LNCAP (cell line): ENCODE measurements around the gene LPP.

Experiments used
- TF ChIP-seq, protein P1 (sequence below): fragments of 450-650 bp; IDR thresholded peaks from 2 replicates; pipeline ENCODE4 v1.5.1; 2017; ENCODE audit warnings: mild to moderate bottlenecking

LPP gene

GRCh38 chr3:188284455-188285212, 130.7 kb downstream of the LPP start:
- TF ChIP-seq, protein P1, sequence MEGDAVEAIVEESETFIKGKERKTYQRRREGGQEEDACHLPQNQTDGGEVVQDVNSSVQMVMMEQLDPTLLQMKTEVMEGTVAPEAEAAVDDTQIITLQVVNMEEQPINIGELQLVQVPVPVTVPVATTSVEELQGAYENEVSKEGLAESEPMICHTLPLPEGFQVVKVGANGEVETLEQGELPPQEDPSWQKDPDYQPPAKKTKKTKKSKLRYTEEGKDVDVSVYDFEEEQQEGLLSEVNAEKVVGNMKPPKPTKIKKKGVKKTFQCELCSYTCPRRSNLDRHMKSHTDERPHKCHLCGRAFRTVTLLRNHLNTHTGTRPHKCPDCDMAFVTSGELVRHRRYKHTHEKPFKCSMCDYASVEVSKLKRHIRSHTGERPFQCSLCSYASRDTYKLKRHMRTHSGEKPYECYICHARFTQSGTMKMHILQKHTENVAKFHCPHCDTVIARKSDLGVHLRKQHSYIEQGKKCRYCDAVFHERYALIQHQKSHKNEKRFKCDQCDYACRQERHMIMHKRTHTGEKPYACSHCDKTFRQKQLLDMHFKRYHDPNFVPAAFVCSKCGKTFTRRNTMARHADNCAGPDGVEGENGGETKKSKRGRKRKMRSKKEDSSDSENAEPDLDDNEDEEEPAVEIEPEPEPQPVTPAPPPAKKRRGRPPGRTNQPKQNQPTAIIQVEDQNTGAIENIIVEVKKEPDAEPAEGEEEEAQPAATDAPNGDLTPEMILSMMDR = no peak

DNA sequence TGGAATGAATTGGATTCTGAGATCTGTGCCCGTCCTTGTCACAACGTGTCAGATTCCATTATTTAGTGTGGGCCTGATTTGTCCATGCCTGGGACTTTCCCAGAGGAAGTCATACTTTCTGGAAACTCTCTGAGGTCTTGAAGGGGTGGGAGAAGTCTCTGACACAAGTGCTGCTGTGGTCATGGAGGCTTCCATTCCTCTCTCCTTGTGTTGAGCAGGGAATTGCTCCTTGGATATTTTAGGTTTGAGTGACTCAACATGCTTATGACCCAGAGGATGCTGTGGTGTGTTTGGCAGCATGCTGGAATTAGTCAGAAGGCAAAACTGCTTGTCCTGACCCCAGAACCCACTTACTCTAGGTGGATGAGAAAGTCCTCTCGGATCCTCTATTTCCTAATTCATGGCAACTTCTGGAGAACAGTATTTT, 132.1 kb downstream of the LPP start:
- TF ChIP-seq, protein P1 = no peak

DNA sequence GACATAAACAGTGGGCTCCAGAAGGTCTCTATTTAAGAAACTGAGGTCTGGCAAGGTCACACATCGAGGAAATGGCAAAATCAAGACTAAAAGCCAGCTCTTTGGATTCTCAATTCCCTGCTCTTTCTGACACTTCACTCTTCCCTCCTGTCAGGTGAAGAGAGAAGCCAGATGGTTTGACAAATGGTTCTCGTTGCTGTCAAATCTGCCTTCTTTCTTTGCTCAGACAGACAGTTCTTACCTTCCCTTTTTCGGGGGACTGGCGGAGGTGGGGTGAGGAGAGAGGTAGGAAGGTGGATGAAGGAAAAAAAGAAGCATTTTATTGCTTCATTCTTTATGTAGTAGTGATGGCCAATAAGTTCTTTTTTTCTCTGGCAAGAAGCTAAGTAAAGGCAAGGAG, 133.4 kb downstream of the LPP start:
- TF ChIP-seq, protein P1 = no peak

DNA sequence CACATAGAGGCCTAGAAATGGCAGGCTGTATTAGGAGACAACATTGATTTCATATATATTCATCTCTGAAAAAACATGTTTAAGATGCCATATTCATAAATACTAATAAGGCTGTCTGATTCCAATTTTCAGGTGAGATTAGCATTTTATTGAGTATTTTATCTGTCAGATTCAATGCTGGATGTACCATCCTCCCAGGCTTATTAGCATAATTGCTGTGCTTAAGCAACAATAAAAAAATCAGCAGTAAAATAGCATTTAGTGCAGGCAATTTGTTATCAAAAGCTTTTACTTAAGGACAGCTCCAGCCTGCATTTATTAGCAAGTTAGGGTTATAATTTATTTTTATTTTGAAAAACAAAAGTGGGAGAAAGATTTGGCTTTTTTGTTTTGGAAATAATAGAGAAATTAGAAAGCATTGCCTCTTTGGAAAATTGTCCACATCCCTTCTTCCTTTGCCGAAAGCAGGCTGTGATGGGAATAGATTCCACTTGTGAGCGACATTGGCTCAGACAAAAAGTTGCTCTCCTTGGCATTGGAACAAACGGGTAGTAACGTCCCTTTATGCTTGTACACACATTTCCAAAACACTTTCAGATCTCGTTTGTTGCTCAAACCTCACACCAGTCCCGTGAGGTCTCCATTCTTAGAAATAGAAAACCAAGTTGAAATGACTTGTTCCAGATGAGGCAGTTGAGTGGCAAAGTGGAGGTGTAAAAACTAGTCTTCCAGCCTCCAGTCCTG, 134.0 kb downstream of the LPP start:
- TF ChIP-seq, protein P1 = no peak

GRCh38 chr3:188292251-188292650, 138.3 kb downstream of the LPP start:
- TF ChIP-seq, protein P1 = no peak

GRCh38 chr3:188292827-188293226, 138.9 kb downstream of the LPP start:
- TF ChIP-seq, protein P1 = no peak

GRCh38 chr3:188294113-188294512, 140.2 kb downstream of the LPP start:
- TF ChIP-seq, protein P1 = no peak
